Left forelimb (tissue), 1 donor: ENCODE results near the gene CCDC60.

Experiments used
- DNase-seq: peaks from one replicate; pipeline ENCODE4 v3.0.0-alpha.2; 2018; ENCODE audit warnings: low spot score

CCDC60 gene

GRCh38 chr12:119389687-119390086, 55.2 kb downstream of the CCDC60 start:
- no peak for DNase-seq

DNA sequence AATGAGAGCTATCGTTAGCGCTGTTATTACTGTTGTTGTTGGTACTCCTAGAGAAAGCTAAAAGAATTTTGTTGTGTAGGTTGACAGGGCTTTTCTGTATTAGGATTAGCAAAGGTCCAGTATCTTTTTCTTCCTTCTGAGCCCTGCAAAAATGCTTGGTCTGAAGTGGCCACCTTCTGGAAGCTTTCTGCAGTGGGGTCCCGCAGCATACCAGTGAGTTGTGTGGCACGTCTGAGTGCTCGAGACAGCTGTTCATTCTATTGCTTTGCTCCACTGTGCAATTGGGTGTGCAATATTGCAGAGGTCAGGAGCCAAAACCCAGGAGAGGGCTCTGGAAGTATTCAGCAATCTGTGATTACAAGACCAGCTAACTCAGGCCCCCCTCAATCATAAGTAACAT, 57.1 kb downstream of the CCDC60 start:
- DNase-seq = no peak

GRCh38 chr12:119393677-119394076, 59.1 kb downstream of the CCDC60 start:
- no peak for DNase-seq

DNA sequence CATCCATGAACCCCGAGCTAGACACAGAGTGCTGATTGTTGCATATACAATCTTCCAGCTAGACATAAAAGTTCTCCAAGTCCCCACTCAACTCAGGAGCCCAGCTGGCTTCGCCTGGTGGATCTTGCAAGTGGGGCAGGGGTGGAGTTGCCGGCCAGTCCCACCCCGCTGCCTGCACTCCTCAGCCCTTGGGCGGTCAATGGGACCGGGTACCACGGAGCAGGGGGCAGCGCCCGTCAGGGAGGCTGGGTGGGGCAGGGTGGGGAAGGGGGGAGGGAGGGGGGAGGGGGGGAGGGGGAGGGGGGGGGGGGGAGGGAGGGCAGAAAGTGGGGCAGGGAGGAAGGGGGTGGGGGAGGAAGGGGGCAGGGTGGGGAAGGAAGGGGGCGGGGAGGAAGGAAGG, 63.0 kb downstream of the CCDC60 start:
- no peak for DNase-seq

- no peak for DNase-seq
Observed at GRCh38 chr12:119398190-119398589, 63.7 kb downstream of the CCDC60 start.

- no peak for DNase-seq
Observed at GRCh38 chr12:119399301-119399700, 64.8 kb downstream of the CCDC60 start.

- DNase-seq = no peak
Observed at GRCh38 chr12:119406308-119406707, 71.8 kb downstream of the CCDC60 start.

DNA sequence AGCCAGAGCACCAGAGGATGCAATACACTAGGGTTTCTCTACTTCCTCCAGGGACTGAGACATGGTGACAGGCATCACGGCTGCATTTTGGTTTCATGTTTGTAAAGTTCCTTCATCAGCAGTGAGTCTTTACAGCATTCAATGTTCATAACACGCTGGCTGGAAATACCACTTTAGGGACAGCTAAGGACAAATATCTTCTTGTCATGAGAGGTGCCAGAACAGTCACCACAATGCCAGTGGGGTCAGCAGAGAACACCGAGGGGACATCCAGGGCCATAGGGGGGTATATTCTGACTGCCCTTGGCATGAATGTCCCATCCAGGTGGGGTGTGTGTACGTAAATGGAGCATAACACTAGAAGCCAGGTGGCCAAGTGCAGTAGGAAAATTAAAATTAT, 72.3 kb downstream of the CCDC60 start:
- DNase-seq = no peak

GRCh38 chr12:119409043-119409442, 74.5 kb downstream of the CCDC60 start:
- DNase-seq = no peak

DNA sequence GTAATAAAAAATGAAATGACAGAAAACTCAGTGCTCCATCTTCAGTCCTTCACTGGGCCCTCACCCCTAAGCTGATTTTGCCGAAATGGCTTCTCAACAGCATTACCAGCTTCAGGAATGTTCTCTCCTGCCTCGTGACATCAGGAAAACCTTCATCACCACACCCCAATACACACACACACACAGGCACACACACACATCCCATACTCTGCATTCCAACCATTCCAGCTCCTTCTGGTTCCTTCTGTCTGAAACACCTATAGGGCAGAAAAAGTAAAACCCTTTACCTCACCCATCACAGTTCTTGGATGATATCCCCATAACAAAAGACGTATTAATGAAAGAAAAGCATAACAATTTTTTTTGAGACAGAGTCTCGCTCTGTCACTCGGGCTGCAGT, 75.9 kb downstream of the CCDC60 start:
- DNase-seq = peak; percentile 18

DNA sequence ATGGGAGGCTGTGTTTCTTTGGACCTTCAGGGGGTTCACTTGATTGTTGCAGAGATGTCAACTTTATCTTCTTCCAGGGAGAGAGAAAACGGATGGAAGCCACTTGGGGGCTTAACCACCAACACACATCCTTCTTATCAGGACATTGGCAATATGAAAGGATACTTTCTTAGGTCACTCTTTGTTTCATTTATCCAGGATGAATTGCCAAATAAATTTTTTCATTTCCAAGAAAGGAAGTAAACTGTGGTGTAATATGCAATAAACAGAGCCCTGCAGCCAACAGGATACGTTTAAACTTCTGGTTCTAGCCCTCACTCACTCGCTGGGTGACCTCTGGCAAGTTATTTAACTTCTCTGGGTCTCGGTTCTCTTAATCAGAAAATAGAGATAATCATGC, 77.8 kb downstream of the CCDC60 start:
- no peak for DNase-seq

DNA sequence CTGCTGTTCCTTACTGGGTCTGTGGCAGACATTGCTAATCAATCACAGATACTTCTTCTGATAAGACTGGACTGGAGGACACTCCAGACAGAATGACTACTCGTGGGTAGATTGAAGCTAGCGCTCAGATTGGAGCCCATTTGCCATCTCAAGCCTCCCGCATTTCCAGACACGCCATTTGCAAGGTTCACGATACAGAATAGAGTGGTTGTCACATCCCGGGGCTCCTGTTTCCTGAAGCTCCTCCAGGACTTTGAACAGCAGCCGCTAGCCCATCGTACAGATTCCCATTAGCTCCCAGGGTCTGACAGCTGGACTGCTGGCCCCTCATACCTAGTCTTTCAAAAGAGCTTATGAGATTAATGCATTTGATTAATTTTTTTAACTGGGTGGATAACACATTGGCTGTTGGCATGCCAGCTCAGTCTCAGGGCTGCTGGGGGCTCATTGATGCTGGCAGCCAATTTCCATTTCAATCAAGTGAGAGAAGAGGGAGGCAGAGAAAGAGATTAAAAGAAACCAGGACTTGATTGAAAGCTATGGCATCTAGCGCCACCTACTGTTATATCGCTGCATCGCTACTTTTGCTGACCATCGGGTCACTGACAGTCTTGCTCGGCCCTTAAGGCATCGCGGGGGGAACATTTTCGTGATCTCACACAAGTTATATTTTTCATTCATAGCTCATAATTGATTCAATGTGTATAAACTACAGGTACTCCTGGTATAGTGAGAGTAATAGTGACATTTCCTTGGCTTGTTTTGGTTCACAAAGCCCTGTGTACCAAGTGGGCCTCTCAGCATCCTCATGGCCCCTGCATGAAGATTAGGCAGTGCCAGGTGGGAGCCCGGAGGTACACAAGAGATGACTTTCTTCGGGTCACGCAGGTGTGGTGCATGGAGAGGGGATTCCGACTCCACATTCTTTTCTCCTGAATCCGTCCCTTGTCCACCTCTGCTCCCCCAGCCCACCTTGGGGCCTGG, 78.6 kb downstream of the CCDC60 start:
- peak; percentile 70 for DNase-seq

GRCh38 chr12:119415714-119416113, 81.2 kb downstream of the CCDC60 start:
- no peak for DNase-seq

DNA sequence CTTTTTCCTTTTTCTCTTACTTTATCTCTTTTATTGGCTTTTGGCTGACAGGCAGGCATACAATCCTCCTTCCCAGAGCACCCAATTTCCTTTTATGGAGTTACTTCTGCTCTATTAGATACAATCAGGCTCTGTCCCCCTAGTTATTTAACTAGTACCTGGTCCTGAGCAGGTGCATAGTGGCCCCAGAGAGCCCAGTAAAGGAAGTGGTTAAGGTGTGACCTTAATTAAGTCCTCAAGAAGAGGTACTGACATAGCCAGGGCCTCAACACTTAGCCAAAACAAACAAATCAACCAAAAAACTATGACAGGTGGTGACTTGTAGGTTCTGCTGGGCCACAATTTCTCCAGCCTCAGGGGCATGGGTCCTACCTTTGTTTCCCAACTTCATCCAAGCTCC, 82.9 kb downstream of the CCDC60 start:
- DNase-seq = no peak

- no peak for DNase-seq
Observed at GRCh38 chr12:119419381-119419780, 84.9 kb downstream of the CCDC60 start.

DNA sequence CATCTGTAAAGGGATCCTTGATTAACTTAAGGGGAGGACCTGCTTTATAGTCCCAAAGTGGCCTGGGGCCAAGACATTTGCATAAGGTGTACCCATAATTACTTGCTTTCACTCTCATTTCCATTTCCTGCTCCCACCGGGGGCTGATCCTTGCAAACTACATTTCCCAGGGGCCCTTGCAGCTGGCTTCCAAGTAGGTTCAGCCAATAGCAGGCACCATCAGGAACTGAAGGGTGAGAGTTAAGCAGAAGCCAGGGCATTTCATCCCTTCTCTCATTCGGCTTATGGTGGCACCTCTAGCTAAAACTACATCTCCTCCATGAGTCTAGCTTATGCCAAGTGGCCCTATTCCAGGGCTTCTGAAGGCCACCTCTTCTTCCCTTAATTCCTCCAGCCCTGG, 88.8 kb downstream of the CCDC60 start:
- DNase-seq = no peak

DNA sequence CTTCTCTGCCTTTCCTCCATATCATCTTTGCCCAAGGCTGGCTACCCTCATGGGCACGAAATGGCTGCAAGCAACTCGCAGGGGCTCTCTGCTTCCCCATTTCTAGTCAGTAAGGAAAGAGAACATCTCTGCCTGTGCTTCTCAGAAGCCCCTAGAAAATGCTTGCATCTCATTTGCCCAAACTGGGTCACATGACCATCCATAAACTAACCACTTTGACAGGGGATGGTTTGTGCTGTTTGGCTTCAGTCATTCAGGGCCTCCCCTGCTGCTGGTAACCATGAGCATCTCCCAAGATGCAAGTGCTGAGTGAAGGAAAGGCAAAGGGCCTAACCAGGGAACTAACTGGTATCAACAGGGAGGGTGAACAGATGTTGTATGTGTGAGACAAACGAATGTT, 91.1 kb downstream of the CCDC60 start:
- DNase-seq = no peak

DNA sequence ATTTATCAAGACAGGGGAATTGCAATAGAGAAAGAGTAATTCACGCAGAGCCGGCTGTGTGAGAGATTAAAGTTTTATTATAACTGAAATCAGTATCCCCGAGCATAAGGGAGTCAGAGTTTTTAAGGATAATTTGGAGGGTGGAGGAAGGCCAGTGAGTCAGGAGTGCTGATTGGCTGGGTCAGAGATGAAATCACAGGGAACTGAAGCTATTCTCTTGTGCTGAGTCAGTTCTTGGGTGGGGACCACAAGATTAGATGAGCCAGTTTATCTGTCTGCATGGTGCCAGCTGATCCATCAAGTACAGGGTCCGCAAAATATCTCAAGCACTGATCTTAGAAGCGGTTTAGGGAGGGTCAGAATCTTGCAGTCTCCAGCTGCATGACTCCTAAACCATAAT, 96.6 kb downstream of the CCDC60 start:
- no peak for DNase-seq

DNA sequence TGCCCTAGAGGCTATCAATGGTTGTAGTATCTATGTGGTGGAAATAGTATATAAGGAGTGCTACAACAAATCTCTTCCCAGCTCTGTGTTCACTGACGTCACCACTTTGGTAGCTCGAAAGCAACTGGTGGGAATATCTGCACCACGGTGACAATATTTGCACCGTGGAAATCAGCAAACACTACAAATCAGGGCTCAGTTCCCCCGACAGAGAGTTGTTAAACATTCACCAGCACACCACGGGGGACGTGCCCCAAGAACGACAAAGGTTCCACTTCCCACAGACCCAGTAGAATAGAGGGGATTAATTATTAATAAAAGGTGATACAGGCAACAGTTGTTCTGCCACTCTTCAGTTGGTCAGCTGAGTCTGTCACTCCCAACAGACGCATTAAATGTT, 98.4 kb downstream of the CCDC60 start:
- DNase-seq = no peak

GRCh38 chr12:119440803-119441360, 106.4 kb downstream of the CCDC60 start:
- no peak for DNase-seq

DNA sequence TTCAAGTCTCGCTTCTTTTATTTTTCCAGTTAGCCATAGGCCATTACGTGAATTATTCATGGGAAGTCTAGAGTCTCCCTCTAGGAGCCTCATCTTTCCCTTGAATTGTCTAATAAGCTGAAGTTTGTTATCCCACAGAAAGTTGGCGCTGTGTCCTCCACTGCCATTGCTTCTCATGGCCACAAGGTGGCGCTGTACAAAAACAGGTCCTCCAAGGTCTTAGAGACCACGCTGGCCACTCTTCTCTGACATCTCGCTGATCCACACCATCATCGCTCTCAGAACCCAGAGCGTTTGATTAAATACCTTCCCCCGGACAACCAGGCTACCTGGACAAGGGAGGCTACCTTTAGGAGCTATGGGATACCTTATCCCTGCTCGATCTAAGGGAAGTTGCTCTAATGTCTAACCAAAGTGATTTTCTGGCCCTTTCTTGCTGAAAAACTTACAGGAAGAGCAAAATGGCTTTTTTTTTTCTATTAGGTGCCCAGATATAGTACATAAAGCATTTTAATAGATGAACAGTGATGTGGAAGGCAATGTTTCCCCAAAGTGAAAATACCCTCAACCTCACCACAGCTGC, 110.0 kb downstream of the CCDC60 start:
- DNase-seq = no peak

GRCh38 chr12:119446459-119446858, 111.9 kb downstream of the CCDC60 start:
- DNase-seq = no peak

GRCh38 chr12:119447126-119447525, 112.6 kb downstream of the CCDC60 start:
- DNase-seq = no peak
